IMR-90 (cell line): ENCODE results near the gene PPP2R1B. TPM values are rescaled to one million over a fixed set of nuclear protein-coding genes. Genes with fewer than 3 reads are reported as not detected.

Experiments used
- ATAC-seq: fragments of 200-7000 bp; cut with Tn5 transposase; 2 replicates; pipeline ENCODE4 v1.9.1; 2020; ENCODE audit warnings: low read depth, mild to moderate bottlenecking, moderate library complexity
- BruUV-seq: library from RNA; stranded (reverse); fragments of 400-500 nt; replicated peaks from 2 replicates; lab custom pipeline; 2021; lab: Mats Ljungman, UMichigan
- CTCF ChIA-PET: fragments of 300-600 bp; formaldehyde crosslinking; extraction: SDS; loops from one replicate; lab custom pipeline; 2021; ENCODE audit warnings: antibody characterized with exemption; lab: Yijun Ruan, JAX
- POLR2A ChIA-PET: fragments of 300-600 bp; sonication (Branson Sonifier 250); formaldehyde crosslinking; loops from one replicate; lab custom pipeline; 2022; ENCODE audit warnings: antibody characterized with exemption; ENCODE audit not compliant: unreplicated experiment; lab: Charles Lee
- DNase-seq: peaks from one replicate; pipeline ENCODE4 v3.0.0; 2013
- H2AFZ ChIP-seq: replicated peaks from 2 replicates; pipeline ENCODE3; 2013; ENCODE audit warnings: low read length, mild to moderate bottlenecking; ENCODE audit not compliant: poor library complexity
- H2AK5ac ChIP-seq: 2 replicates; pipeline ENCODE4 v1.6.1; 2013; ENCODE audit warnings: low read depth, low read length, inconsistent platforms
- H2AK9ac ChIP-seq: replicated peaks from 2 replicates; pipeline ENCODE3; 2013; ENCODE audit warnings: mild to moderate bottlenecking, low read depth, low read length, moderate library complexity; ENCODE audit not compliant: poor library complexity
- H2BK120ac ChIP-seq: 2 replicates; pipeline ENCODE4 v1.6.1; 2013; ENCODE audit warnings: low read depth, low read length, inconsistent platforms
- H2BK15ac ChIP-seq: 3 replicates; pipeline ENCODE4 v1.6.1; 2013; ENCODE audit warnings: low read depth, low read length, inconsistent platforms
- H2BK20ac ChIP-seq: 2 replicates; pipeline ENCODE4 v1.6.1; 2013; ENCODE audit warnings: low read depth, mild to moderate bottlenecking, inconsistent platforms, low read length, moderate library complexity
- H2BK5ac ChIP-seq: 2 replicates; pipeline ENCODE4 v1.6.1; 2013; ENCODE audit warnings: mild to moderate bottlenecking, low read depth, low read length, inconsistent platforms; ENCODE audit not compliant: poor library complexity, severe bottlenecking
- H3K14ac ChIP-seq: replicated peaks from 2 replicates; pipeline ENCODE4 v1.6.1; 2013; ENCODE audit warnings: low read depth, low read length, inconsistent platforms
- H3K18ac ChIP-seq: 2 replicates; pipeline ENCODE4 v1.6.1; 2013; ENCODE audit warnings: low read depth, low read length, control low read depth
- H3K23ac ChIP-seq: 2 replicates; pipeline ENCODE4 v1.6.1; 2013; ENCODE audit warnings: low read depth, low read length, inconsistent platforms
- H3K27ac ChIP-seq: 2 replicates; pipeline ENCODE4 v1.5.1; 2013; ENCODE audit warnings: mild to moderate bottlenecking, control low read depth, low read length; ENCODE audit not compliant: insufficient read depth
- H3K27me3 ChIP-seq: 2 replicates; pipeline ENCODE4 v1.6.1; 2013; ENCODE audit warnings: low read length; ENCODE audit not compliant: control insufficient read depth, insufficient read depth
- H3K36me3 ChIP-seq: 2 replicates; pipeline ENCODE4 v1.6.1; 2013; ENCODE audit warnings: low read length, mixed read lengths; ENCODE audit not compliant: control insufficient read depth, insufficient read depth
- H3K4ac ChIP-seq: 2 replicates; pipeline ENCODE4 v1.6.1; 2013; ENCODE audit warnings: low read depth, low read length, inconsistent platforms
- H3K4me1 ChIP-seq: 2 replicates; pipeline ENCODE4 v1.6.1; 2013; ENCODE audit warnings: low read length, mixed read lengths; ENCODE audit not compliant: control insufficient read depth, insufficient read depth
- H3K4me2 ChIP-seq: 2 replicates; pipeline ENCODE4 v1.6.1; 2013; ENCODE audit warnings: low read depth, mild to moderate bottlenecking, control low read depth, low read length, moderate library complexity
- H3K4me3 ChIP-seq: 2 replicates; pipeline ENCODE4 v1.5.1; 2013; ENCODE audit warnings: low read depth, mild to moderate bottlenecking, control low read depth, low read length, moderate library complexity; ENCODE audit not compliant: insufficient read depth
- H3K56ac ChIP-seq: 2 replicates; pipeline ENCODE4 v1.6.1; 2013; ENCODE audit warnings: low read length, inconsistent platforms; ENCODE audit not compliant: insufficient read depth; ENCODE audit errors: extremely low read depth
- H3K79me1 ChIP-seq, 2 experiments: 2 replicates each; pipeline ENCODE4 v1.6.1; 2013; ENCODE audit warnings: low read length in 2 of 2, inconsistent platforms in 1 of 2, low read depth in 1 of 2
- H3K9ac ChIP-seq: 2 replicates; pipeline ENCODE4 v1.6.1; 2013; ENCODE audit warnings: low read depth, low read length, control low read depth
- H3K9me1 ChIP-seq: 2 replicates; pipeline ENCODE4 v1.6.1; 2013; ENCODE audit warnings: low read length, inconsistent platforms; ENCODE audit not compliant: insufficient read depth
- H3K9me3 ChIP-seq: 2 replicates; pipeline ENCODE4 v1.6.1; 2013; ENCODE audit warnings: low read length; ENCODE audit not compliant: control insufficient read depth, insufficient read depth
- H4K20me1 ChIP-seq: 2 replicates; pipeline ENCODE4 v1.6.1; 2013; ENCODE audit warnings: low read length, inconsistent platforms; ENCODE audit not compliant: insufficient read depth
- H4K5ac ChIP-seq: 2 replicates; pipeline ENCODE4 v1.6.1; 2013; ENCODE audit warnings: mild to moderate bottlenecking, low read depth, low read length, control low read depth
- H4K8ac ChIP-seq, 2 experiments: 2 replicates each; pipeline ENCODE4 v1.6.1; 2013; ENCODE audit warnings: low read depth in 2 of 2, low read length in 2 of 2, control low read depth in 1 of 2, inconsistent platforms in 1 of 2
- H4K91ac ChIP-seq: 2 replicates; pipeline ENCODE4 v1.6.1; 2013; ENCODE audit warnings: low read depth, low read length, inconsistent platforms; ENCODE audit not compliant: insufficient read depth
- CEBPB ChIP-seq: IDR thresholded peaks from 2 replicates; pipeline ENCODE4 v1.6.1; 2012; ENCODE audit warnings: low read depth, low read length, improper control_type of control experiment
- MAFK ChIP-seq: IDR thresholded peaks from 2 replicates; pipeline ENCODE4 v1.6.1; 2012; ENCODE audit warnings: low read depth, low read length, improper control_type of control experiment
- MAZ ChIP-seq: IDR thresholded peaks from 2 replicates; pipeline ENCODE4 v1.6.1; 2012; ENCODE audit warnings: low read depth, mild to moderate bottlenecking, low read length, improper control_type of control experiment, moderate library complexity, borderline replicate concordance
- NFE2L2 ChIP-seq: fragments of 150-350 bp; IDR thresholded peaks from 2 replicates; pipeline ENCODE4 v1.6.1; 2016; ENCODE audit warnings: low read depth, mild to moderate bottlenecking, low read length
- POLR2A ChIP-seq: IDR thresholded peaks from 2 replicates; pipeline ENCODE4 v1.6.1; 2012; ENCODE audit warnings: mild to moderate bottlenecking, low read depth, low read length
- RCOR1 ChIP-seq: IDR thresholded peaks from 2 replicates; pipeline ENCODE4 v1.6.1; 2012; ENCODE audit warnings: mild to moderate bottlenecking, low read length, improper control_type of control experiment; ENCODE audit not compliant: insufficient replicate concordance
- RFX5 ChIP-seq: IDR thresholded peaks from 2 replicates; pipeline ENCODE4 v1.8.0; 2012; ENCODE audit warnings: low read depth, mild to moderate bottlenecking, low read length, moderate library complexity
- SMC3 ChIP-seq: fragments of 150-350 bp; IDR thresholded peaks from 2 replicates; pipeline ENCODE4 v1.6.1; 2016; ENCODE audit warnings: low read depth, mild to moderate bottlenecking, antibody characterized with exemption, low read length, moderate library complexity
- WGBS, 2 experiments: methylation state at CpG; one replicate each; pipeline versions ENCODE4 v1.1.5 to v1.1.7; 2013; ENCODE audit warnings: missing lambda C conversion rate in 2 of 2; ENCODE audit not compliant: insufficient read length in 1 of 2; ENCODE audit errors: extremely low coverage in 2 of 2; 5-methylcytosine and 5-hydroxymethylcytosine counted together
- dilution Hi-C: fragments of 300-500 bp; cut with HindIII; formaldehyde crosslinking; loops from one replicate; pipeline ENCODE4 v1.14.3; 2018; ENCODE audit warnings: low sequenced_read_pairs; ENCODE audit not compliant: unreplicated experiment
- in situ Hi-C: fragments of 300-500 bp; cut with MboI; formaldehyde crosslinking; loops from 3 replicates; pipeline ENCODE4 v1.14.3; 2019; ENCODE audit warnings: low sequenced_read_pairs, inconsistent platforms, mixed read lengths
- intact Hi-C: fragments of 100-400 bp; cut with micrococcal nuclease; formaldehyde crosslinking; loops from 2 replicates; pipeline ENCODE4 v1.10.0; 2022
- polyA plus RNA-seq, 3 experiments: library from polyadenylated mRNA; depleted of rRNA; stranded (reverse); fragments of >200 nt; gene quantifications; 2 replicates each; pipeline ENCODE4 v1.2.3, GENCODE V29; 2012; ENCODE audit warnings: low replicate concordance in 1 of 3
- total RNA-seq: library from RNA; depleted of rRNA; stranded (reverse); fragments of >200 nt; gene quantifications from 2 replicates; pipeline ENCODE4 v1.2.3, GENCODE V29; 2012
- TF ChIP-seq, protein P1 (sequence below): conservative IDR thresholded peaks from 2 replicates; pipeline ENCODE4 v1.5.1; 2012; ENCODE audit warnings: mild to moderate bottlenecking, low read depth, low read length, improper control_type of control experiment

Gene PPP2R1B
- total and polyA plus RNA-seq, 2 of the 4 experiments (the other 2 are of a cell fraction) = 23.0 to 62.9 TPM

- Histone ChIP-seq H3K18ac (no peak overlapping the region), H2BK15ac (no peak overlapping the region), H4K91ac (no peak overlapping the region), H3K4me3 (no peak overlapping the region), H2BK120ac (no peak overlapping the region), H3K9me3 (no peaks in the 10 kb centered on the region), H3K56ac (no peak overlapping the region), H2AK5ac (no peak overlapping the region), H4K20me1 (peaks cover 3% of the 10 kb centered on the region; the same call in 1 of the 2 replicates), H3K9ac (no peak overlapping the region), H3K23ac (no peak overlapping the region), H3K9me1 (peaks cover 3% of the 10 kb centered on the region; the same call in 1 of the 2 replicates), H4K5ac (no peak overlapping the region), H2AK9ac (no peak overlapping the region), H3K27me3 (no peaks in the 10 kb centered on the region), H4K8ac (no peak overlapping the region), H3K27ac (no peak overlapping the region), H3K14ac (no peak overlapping the region), H3K4me1 (peaks cover 6% of the 10 kb centered on the region; the same call in 1 of the 2 replicates), H3K4ac (no peak overlapping the region), H3K79me1 (peaks cover 32 to 54% of the 10 kb centered on the region in 2 experiments), H3K4me2 (no peak overlapping the region), H2AFZ (no peak overlapping the region), H3K36me3 (peaks cover 62% of the 10 kb centered on the region), H2BK20ac (no peak overlapping the region), H2BK5ac (no peak overlapping the region)
- TF ChIP-seq MAZ (no peak), NFE2L2 (no peak), SMC3 (no peak), POLR2A (no peak), MAFK (no peak), RFX5 (no peak), RCOR1 (no peak), CEBPB (no peak)
- TF ChIP-seq, protein P1, sequence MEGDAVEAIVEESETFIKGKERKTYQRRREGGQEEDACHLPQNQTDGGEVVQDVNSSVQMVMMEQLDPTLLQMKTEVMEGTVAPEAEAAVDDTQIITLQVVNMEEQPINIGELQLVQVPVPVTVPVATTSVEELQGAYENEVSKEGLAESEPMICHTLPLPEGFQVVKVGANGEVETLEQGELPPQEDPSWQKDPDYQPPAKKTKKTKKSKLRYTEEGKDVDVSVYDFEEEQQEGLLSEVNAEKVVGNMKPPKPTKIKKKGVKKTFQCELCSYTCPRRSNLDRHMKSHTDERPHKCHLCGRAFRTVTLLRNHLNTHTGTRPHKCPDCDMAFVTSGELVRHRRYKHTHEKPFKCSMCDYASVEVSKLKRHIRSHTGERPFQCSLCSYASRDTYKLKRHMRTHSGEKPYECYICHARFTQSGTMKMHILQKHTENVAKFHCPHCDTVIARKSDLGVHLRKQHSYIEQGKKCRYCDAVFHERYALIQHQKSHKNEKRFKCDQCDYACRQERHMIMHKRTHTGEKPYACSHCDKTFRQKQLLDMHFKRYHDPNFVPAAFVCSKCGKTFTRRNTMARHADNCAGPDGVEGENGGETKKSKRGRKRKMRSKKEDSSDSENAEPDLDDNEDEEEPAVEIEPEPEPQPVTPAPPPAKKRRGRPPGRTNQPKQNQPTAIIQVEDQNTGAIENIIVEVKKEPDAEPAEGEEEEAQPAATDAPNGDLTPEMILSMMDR = no peak
- ChIA-PET CTCF (interaction anchor here (0.7 to 1.1 kb wide), 3 partner anchors 12 to 155 kb away, joined by 3 read pairs; no protein-coding TSS in a partner anchor), POLR2A (no interaction called here)
- DNase-seq = no peak
- dilution Hi-C loops (no loop called here), in situ Hi-C loops (no loop called here), intact Hi-C loops (loop anchor here (5.0 kb wide), 1 partner anchor 43 kb away; no protein-coding TSS in a partner anchor)
- BruUV-seq = no TSS peak
- WGBS, 2 experiments = 100% methylated on average over 1 of the region's 5 CpGs; no CpG with 5 or more reads in 1 of the 2 experiments
- no peak for ATAC-seq
These were observed 6.3 kb downstream of the PPP2R1B start for GRCh38 chr11:111759778-111760407.
